Epithelial cell of proximal tubule (primary cell): ENCODE data around the gene GINS3. TPM values are rescaled to one million over a fixed set of nuclear protein-coding genes. Genes with fewer than 3 reads are reported as not detected.

Source experiments
- DNase-seq: peaks from one replicate; pipeline ENCODE4 v3.0.0-alpha.2; 2011; ENCODE audit warnings: low read depth
- H3K4me3 ChIP-seq: 2 replicates; pipeline ENCODE4 v1.5.1; 2011; ENCODE audit warnings: low read depth, mild to moderate bottlenecking, low read length
- CTCF ChIP-seq: conservative IDR thresholded peaks from 2 replicates; pipeline ENCODE4 v1.5.1; 2012; ENCODE audit warnings: low read depth, mild to moderate bottlenecking, low read length
- total RNA-seq: library from RNA; depleted of rRNA; stranded (reverse); fragments of >200 nt; gene quantifications from 2 replicates; pipeline ENCODE4 v1.2.3, GENCODE V29; 2015

Gene GINS3
- total RNA-seq, 1 donor from 2014 or later: 14.0 TPM

- no peak for DNase-seq
- no peak for TF ChIP-seq CTCF
- no peak overlapping the region for H3K4me3 ChIP-seq
These were observed 58.3 kb downstream of the GINS3 start for GRCh38 chr16:58450590-58450989.

- DNase-seq: no peak
- no peak for TF ChIP-seq CTCF
- no peak overlapping the region for H3K4me3 ChIP-seq
These were observed 59.0 kb downstream of the GINS3 start for GRCh38 chr16:58451265-58451689.

GRCh38 chr16:58451945-58452401 is 59.7 kb downstream of the GINS3 start:
- DNase-seq: peak; percentile 16
- no peak for TF ChIP-seq CTCF
- H3K4me3 ChIP-seq: no peak overlapping the region

GRCh38 chr16:58452640-58453039 is 60.4 kb downstream of the GINS3 start:
- DNase-seq: no peak
- no peak for TF ChIP-seq CTCF
- H3K4me3 ChIP-seq: no peak overlapping the region

- H3K4me3 ChIP-seq: no peak overlapping the region
- no peak for DNase-seq
- no peak for TF ChIP-seq CTCF
These were observed 61.9 kb downstream of the GINS3 start for GRCh38 chr16:58454178-58454577.

- no peak overlapping the region for H3K4me3 ChIP-seq
- no peak for DNase-seq
- no peak for TF ChIP-seq CTCF
These were observed 62.6 kb downstream of the GINS3 start for GRCh38 chr16:58454856-58455255.

Other genes starting within 250 kb of the GINS3 start
- gene CSNK2A2, start 194.4 kb upstream of the GINS3 start, total RNA-seq: 20.0 and 20.2 TPM in 2 replicates
- not detected in 2 replicates for gene PRSS54, start 97.4 kb upstream of the GINS3 start, total RNA-seq
- 20.4 and 30.8 TPM in 2 replicates for gene NDRG4, start 107.7 kb downstream of the GINS3 start, total RNA-seq
- gene SETD6, start 123.0 kb downstream of the GINS3 start, total RNA-seq: 18.3 and 25.0 TPM in 2 replicates
- gene CNOT1, start 237.4 kb downstream of the GINS3 start, total RNA-seq: 70.6 and 93.9 TPM in 2 replicates